Endodermal cell (in vitro differentiated cells): Measurements from ENCODE around the gene PTGR3. TPM values are rescaled to one million over a fixed set of nuclear protein-coding genes. Genes with fewer than 3 reads are reported as not detected.

Experiments
- DNase-seq: peaks from one replicate; pipeline ENCODE4 v3.0.0-alpha.2; 2017
- H3K27ac ChIP-seq: 2 replicates; pipeline ENCODE4 v1.5.1; 2013; ENCODE audit warnings: mild to moderate bottlenecking, low read depth, low read length, moderate library complexity
- H3K27me3 ChIP-seq: 2 replicates; pipeline ENCODE4 v1.6.1; 2013; ENCODE audit warnings: mild to moderate bottlenecking, low read length, moderate library complexity; ENCODE audit not compliant: insufficient read depth, control insufficient read depth, poor library complexity, severe bottlenecking
- H3K36me3 ChIP-seq: 2 replicates; pipeline ENCODE4 v1.7.0; 2013; ENCODE audit warnings: mild to moderate bottlenecking, low read length, moderate library complexity; ENCODE audit not compliant: control insufficient read depth, insufficient read depth
- H3K4me1 ChIP-seq: one replicate; pipeline ENCODE4 v1.7.0; 2013; ENCODE audit warnings: low read length; ENCODE audit not compliant: control insufficient read depth, insufficient read depth
- H3K4me3 ChIP-seq: 2 replicates; pipeline ENCODE4 v1.5.1; 2013; ENCODE audit warnings: mild to moderate bottlenecking, low read length, moderate library complexity
- H3K9ac ChIP-seq: 2 replicates; pipeline ENCODE4 v1.6.1; 2013; ENCODE audit warnings: mild to moderate bottlenecking, low read length, moderate library complexity; ENCODE audit not compliant: poor library complexity, severe bottlenecking; ENCODE audit errors: extremely low read depth
- H3K9me3 ChIP-seq: 2 replicates; pipeline ENCODE4 v1.6.1; 2013; ENCODE audit warnings: mild to moderate bottlenecking, low read length, moderate library complexity; ENCODE audit not compliant: control insufficient read depth
- H3K27ac Mint-ChIP-seq: 2 replicates; pipeline ENCODE4 v1.8.0; 2020; ENCODE audit warnings: mixed read lengths
- H3K27me3 Mint-ChIP-seq: 2 replicates; pipeline ENCODE4 v1.8.0; 2021; ENCODE audit warnings: mild to moderate bottlenecking, mixed read lengths; ENCODE audit not compliant: insufficient read depth
- H3K36me3 Mint-ChIP-seq: 2 replicates; pipeline ENCODE4 v1.8.0; 2020; ENCODE audit warnings: low read depth, mixed read lengths
- H3K4me1 Mint-ChIP-seq: 2 replicates; pipeline ENCODE4 v1.8.0; 2020; ENCODE audit warnings: mixed read lengths
- H3K4me3 Mint-ChIP-seq: 2 replicates; pipeline ENCODE4 v1.8.0; 2020; ENCODE audit warnings: mild to moderate bottlenecking, moderate library complexity, mixed read lengths
- H3K9me3 Mint-ChIP-seq: 2 replicates; pipeline ENCODE4 v1.8.0; 2020; ENCODE audit warnings: mild to moderate bottlenecking, mixed read lengths
- WGBS, 2 experiments: methylation state at CpG; one replicate each; pipeline versions ENCODE4 v1.1.5 to v1.1.7; 2013; ENCODE audit warnings: missing lambda C conversion rate in 2 of 2, mixed read lengths in 1 of 2; ENCODE audit not compliant: insufficient coverage in 1 of 2, insufficient read length in 1 of 2; 5-methylcytosine and 5-hydroxymethylcytosine counted together
- total RNA-seq, 2 donors: library from RNA; stranded (reverse); fragmentation: NEBNext Ultra II Directional in 1 of 2; extraction: Animal tissue kit (Norgen Biotek cat#: 25700) in 1 of 2; gene quantifications; 2 replicates in 1 of 2; 3 replicates in 1 of 2; pipeline ENCODE4 v1.2.1, GENCODE V29; 2021
- TF ChIP-seq, protein P1 (sequence below): fragments of 200-600 bp; sonication (generic); conservative IDR thresholded peaks from 2 replicates; pipeline ENCODE4 v1.5.0; 2021; ENCODE audit warnings: antibody characterized with exemption, mild to moderate bottlenecking

The PTGR3 gene
- total RNA-seq, 2 donors from 2014 or later = 12.2 to 13.3 TPM

DNA sequence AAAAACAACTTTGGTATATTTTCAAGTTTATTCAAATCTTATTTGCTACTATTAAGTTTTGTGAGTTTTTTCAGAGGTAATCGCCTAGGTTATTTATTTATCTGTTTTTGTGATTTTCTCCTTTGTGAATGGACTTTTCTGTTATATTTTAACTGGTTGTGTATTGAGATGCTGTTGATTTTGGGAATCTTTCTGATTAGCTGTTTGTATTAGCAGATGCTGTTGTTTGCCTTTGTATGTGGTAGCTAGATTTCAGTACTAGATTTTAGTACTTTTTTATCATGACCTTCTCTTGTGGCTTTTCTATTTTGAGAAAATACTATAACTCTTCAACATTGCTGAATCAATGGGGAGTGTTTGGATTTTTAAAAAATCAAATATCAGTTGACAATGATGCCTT lies 44.1 kb upstream of the PTGR3 start:
- Mint-ChIP-seq H3K4me1 (peaks cover 14% of the 10 kb centered on the region), H3K9me3 (no peaks in the 10 kb centered on the region), H3K27me3 (no peaks in the 10 kb centered on the region), H3K36me3 (no peaks in the 10 kb centered on the region), H3K4me3 (no peak overlapping the region), H3K27ac (no peak overlapping the region)
- no peaks in the 10 kb centered on the region for H3K9me3 ChIP-seq
- 87% methylated on average over 1 of the region's 1 CpG; no CpG with 5 or more reads in 1 of the 2 experiments for WGBS, 2 experiments
- no peaks in the 10 kb centered on the region for H3K27me3 ChIP-seq
- no peak overlapping the region for H3K9ac ChIP-seq
- TF ChIP-seq, protein P1, sequence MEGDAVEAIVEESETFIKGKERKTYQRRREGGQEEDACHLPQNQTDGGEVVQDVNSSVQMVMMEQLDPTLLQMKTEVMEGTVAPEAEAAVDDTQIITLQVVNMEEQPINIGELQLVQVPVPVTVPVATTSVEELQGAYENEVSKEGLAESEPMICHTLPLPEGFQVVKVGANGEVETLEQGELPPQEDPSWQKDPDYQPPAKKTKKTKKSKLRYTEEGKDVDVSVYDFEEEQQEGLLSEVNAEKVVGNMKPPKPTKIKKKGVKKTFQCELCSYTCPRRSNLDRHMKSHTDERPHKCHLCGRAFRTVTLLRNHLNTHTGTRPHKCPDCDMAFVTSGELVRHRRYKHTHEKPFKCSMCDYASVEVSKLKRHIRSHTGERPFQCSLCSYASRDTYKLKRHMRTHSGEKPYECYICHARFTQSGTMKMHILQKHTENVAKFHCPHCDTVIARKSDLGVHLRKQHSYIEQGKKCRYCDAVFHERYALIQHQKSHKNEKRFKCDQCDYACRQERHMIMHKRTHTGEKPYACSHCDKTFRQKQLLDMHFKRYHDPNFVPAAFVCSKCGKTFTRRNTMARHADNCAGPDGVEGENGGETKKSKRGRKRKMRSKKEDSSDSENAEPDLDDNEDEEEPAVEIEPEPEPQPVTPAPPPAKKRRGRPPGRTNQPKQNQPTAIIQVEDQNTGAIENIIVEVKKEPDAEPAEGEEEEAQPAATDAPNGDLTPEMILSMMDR = no peak
- no peak for DNase-seq
- no peak overlapping the region for H3K4me3 ChIP-seq
- no peak overlapping the region for H3K27ac ChIP-seq
- H3K36me3 ChIP-seq = no peaks in the 10 kb centered on the region
- H3K4me1 ChIP-seq = no peaks in the 10 kb centered on the region

DNA sequence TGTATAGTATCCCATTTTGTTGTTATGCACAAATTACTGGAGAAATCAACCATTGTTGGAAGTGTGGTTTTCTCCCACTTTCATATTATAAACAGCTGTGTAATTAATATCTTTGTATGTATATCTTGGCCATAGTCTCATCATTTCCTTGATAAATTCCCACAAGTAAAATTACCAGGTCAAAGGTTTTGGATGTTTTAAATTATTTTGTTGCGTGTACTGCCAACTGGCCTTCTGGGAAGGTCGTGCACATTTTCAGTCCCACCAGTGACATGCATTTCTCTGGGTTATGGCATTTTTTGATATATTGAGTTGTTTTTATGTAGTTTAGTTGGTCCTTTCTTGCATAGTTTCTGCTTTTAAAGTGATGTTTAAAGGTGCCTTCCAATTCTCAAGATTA lies 43.2 kb upstream of the PTGR3 start:
- no peaks in the 10 kb centered on the region for H3K36me3 Mint-ChIP-seq
- Histone ChIP-seq H3K9ac (no peak overlapping the region), H3K4me1 (no peaks in the 10 kb centered on the region), H3K4me3 (no peak overlapping the region), H3K36me3 (no peaks in the 10 kb centered on the region), H3K27me3 (no peaks in the 10 kb centered on the region), H3K27ac (no peak overlapping the region), H3K9me3 (no peaks in the 10 kb centered on the region)
- H3K4me1 Mint-ChIP-seq = peaks cover 14% of the 10 kb centered on the region
- H3K27ac Mint-ChIP-seq = no peak overlapping the region
- DNase-seq = no peak
- H3K27me3 Mint-ChIP-seq = no peaks in the 10 kb centered on the region
- no peak overlapping the region for H3K4me3 Mint-ChIP-seq
- TF ChIP-seq, protein P1 = no peak
- whole genome bisulfite sequencing, 2 experiments = 89% methylated on average over 2 of the region's 2 CpGs; no CpG with 5 or more reads in 1 of the 2 experiments
- H3K9me3 Mint-ChIP-seq = no peaks in the 10 kb centered on the region

DNA sequence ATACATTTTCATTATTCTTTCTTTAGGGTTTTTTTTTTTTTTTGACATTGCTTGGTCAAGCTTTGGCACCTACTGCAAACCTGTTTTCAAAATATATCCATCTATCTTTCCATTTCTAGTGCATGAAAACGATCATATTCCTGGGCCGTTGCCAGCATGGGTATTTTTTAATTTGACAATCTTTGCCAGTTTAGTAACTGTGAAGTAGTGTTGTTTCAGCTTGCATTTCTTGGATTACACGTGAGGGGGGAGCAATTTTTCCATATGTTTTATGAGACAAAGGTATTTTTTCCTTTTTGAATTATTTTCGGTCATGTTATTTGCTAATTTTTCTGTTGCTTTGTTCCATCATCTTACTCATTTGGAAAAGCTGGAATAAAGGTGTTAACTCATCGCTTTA lies 42.5 kb upstream of the PTGR3 start:
- WGBS, 2 experiments = 93 to 100% methylated on average over 1 to 5 of the region's 5 CpGs
- DNase-seq = no peak
- Mint-ChIP-seq H3K27ac (no peak overlapping the region), H3K36me3 (no peaks in the 10 kb centered on the region), H3K9me3 (no peaks in the 10 kb centered on the region), H3K4me1 (peaks cover 14% of the 10 kb centered on the region), H3K27me3 (no peaks in the 10 kb centered on the region), H3K4me3 (no peak overlapping the region)
- Histone ChIP-seq H3K4me3 (no peak overlapping the region), H3K9ac (no peak overlapping the region), H3K4me1 (no peaks in the 10 kb centered on the region), H3K36me3 (no peaks in the 10 kb centered on the region), H3K27ac (no peak overlapping the region), H3K9me3 (no peaks in the 10 kb centered on the region), H3K27me3 (no peaks in the 10 kb centered on the region)
- TF ChIP-seq, protein P1 = no peak
